Testis (tissue), 3 donors: ENCODE measurements around the gene IFFO2. TPM values are rescaled to one million over a fixed set of nuclear protein-coding genes. Genes with fewer than 3 reads are reported as not detected.

ENCODE experiments used
- DNase-seq: peaks from one replicate; pipeline ENCODE4 v3.0.0-alpha.2; 2019
- H3K27ac ChIP-seq, 2 donors: fragments of 200-600 bp; sonication (generic); one replicate each; pipeline ENCODE4 v1.5.1; 2019
- H3K27me3 ChIP-seq: fragments of 200-600 bp; sonication (generic); one replicate; pipeline ENCODE4 v1.5.1; 2019
- H3K36me3 ChIP-seq: fragments of 200-600 bp; sonication (generic); one replicate; pipeline ENCODE4 v1.5.1; 2017; ENCODE audit warnings: low read depth; ENCODE audit errors: missing control alignments
- H3K4me1 ChIP-seq: fragments of 200-600 bp; sonication (generic); one replicate; pipeline ENCODE4 v1.5.1; 2019
- H3K4me3 ChIP-seq, 2 donors: fragments of 200-600 bp; sonication (generic); one replicate each; pipeline ENCODE4 v1.5.1; 2017 to 2019
- H3K9me3 ChIP-seq: fragments of 200-600 bp; sonication (generic); one replicate; pipeline ENCODE4 v1.5.1; 2017
- POLR2A ChIP-seq: fragments of 450-650 bp; IDR thresholded peaks from one replicate; pipeline ENCODE4 v1.6.1; 2017; ENCODE audit warnings: antibody characterized with exemption, mild to moderate bottlenecking, moderate library complexity
- WGBS, 2 donors: methylation state at CpG; one replicate each; pipeline ENCODE4 v1.1.5; 2018; 5-methylcytosine and 5-hydroxymethylcytosine counted together
- intact Hi-C: fragments of 100-400 bp; cut with DNase I; formaldehyde crosslinking; loops from one replicate; pipeline ENCODE4 v1.15.1; 2023; ENCODE audit warnings: low total_unique reads
- polyA plus RNA-seq: library from polyadenylated mRNA; stranded (reverse); fragments of 350-450 nt; fragmentation: Illumina TruSeq; extraction: RNeasy Lipid Tissue Mini Kit (QIAGEN cat#74804); gene quantifications from one replicate; pipeline ENCODE4 v1.2.3, GENCODE V29; 2014; ENCODE audit warnings: low read depth, low replicate concordance; ENCODE audit not compliant: insufficient read depth
- total RNA-seq, 2 donors: library from RNA; depleted of rRNA; stranded (reverse); fragments of >200 nt; gene quantifications; one replicate each; pipeline ENCODE4 v1.2.3, GENCODE V29; 2016
- TF ChIP-seq, protein P1 (sequence below), 3 experiments: fragments of 450-650 bp in 2 of 3; fragments of 200-600 bp in 1 of 3; sonication (generic) in 1 of 3; IDR thresholded peaks; one replicate each; pipeline ENCODE4 v1.5.1; 2016 to 2019; ENCODE audit warnings: antibody characterized with exemption in 3 of 3, mild to moderate bottlenecking in 2 of 3, moderate library complexity in 1 of 3

Gene IFFO2
- total and polyA plus RNA-seq, 3 donors from 2014 or later: 5.0 to 8.5 (median 5.6) TPM

DNA sequence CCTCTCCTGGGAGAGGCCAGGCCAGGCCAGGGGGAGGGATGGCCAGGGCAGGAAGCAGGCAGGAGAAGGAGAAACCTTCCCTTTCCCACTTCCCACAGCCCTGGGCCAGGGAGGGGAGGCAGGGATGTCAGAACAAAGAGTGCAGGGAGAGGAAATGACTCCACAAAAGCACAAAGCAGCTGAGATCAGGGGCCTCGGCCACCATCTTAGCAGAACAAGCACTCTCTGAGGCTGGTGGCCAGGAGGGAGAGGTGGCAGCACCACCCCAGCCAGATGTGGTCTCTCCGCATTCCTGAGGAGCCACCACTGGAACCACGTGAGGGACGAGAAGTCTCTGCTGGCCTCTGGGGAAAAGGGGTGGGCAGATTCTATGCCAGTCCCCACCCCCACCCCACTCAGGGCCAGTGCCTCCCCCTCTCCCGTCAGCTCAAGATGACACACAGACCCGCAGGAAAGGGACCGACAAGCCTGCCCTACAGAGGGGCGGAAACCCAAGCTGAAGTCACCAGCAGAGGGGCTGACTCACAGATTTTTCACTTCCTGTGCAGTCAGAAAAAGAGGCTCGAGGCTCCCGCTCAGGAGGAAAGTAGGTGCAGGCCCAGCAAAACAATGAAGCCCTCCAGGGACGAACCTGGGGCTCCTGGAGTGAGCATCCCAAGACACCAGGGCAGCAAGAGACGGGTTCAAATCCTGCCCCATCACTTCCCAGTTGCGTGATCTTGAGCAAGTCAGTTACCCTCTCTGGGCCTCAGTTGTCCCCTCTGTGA lies 30.0 kb downstream of the IFFO2 start:
- Histone ChIP-seq H3K4me1 (peaks cover 17% of the 10 kb centered on the region), H3K9me3 (no peaks in the 10 kb centered on the region), H3K27me3 (no peaks in the 10 kb centered on the region), H3K4me3 (no peak overlapping the region), H3K27ac (peak overlapping the region in 1 of 2 donors; percentile 53), H3K36me3 (no peaks in the 10 kb centered on the region)
- 78 to 86% methylated on average over 11 to 13 of the region's 13 CpGs for whole genome bisulfite sequencing, 2 donors
- TF ChIP-seq, protein P1, sequence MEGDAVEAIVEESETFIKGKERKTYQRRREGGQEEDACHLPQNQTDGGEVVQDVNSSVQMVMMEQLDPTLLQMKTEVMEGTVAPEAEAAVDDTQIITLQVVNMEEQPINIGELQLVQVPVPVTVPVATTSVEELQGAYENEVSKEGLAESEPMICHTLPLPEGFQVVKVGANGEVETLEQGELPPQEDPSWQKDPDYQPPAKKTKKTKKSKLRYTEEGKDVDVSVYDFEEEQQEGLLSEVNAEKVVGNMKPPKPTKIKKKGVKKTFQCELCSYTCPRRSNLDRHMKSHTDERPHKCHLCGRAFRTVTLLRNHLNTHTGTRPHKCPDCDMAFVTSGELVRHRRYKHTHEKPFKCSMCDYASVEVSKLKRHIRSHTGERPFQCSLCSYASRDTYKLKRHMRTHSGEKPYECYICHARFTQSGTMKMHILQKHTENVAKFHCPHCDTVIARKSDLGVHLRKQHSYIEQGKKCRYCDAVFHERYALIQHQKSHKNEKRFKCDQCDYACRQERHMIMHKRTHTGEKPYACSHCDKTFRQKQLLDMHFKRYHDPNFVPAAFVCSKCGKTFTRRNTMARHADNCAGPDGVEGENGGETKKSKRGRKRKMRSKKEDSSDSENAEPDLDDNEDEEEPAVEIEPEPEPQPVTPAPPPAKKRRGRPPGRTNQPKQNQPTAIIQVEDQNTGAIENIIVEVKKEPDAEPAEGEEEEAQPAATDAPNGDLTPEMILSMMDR (IDR thresholded peaks at IDR 0.05): no peak
- TF ChIP-seq POLR2A: no peak
- intact Hi-C loops: no loop called here
- no peak for DNase-seq

DNA sequence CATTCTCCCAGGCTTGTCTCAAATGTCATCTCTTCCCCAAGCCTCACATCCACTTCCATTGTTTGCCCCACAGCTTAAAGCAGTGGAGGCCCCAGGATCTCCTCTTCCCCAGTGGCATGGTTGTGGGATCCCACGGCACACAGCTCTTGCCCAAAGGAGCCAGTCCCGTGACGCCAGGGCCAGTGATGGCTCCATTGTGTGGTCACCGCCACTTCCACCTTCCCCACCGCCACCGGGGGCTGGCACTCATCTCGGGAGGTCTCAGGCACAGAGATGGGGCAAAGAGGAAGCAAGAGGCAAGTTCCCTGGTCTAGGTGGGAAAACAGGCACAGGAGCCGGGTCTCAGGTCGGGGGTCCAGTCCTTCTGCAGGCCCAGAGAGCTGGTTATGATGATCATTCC lies 31.2 kb downstream of the IFFO2 start:
- no peak for DNase-seq
- H3K27me3 ChIP-seq: no peaks in the 10 kb centered on the region
- H3K36me3 ChIP-seq: no peaks in the 10 kb centered on the region
- H3K4me1 ChIP-seq: peaks cover 19% of the 10 kb centered on the region
- intact Hi-C loops: no loop called here
- no peak overlapping the region for H3K4me3 ChIP-seq
- 98% methylated on average over 8 to 9 of the region's 9 CpGs for WGBS, 2 donors
- H3K9me3 ChIP-seq: no peaks in the 10 kb centered on the region
- TF ChIP-seq POLR2A: no peak
- TF ChIP-seq, protein P1 (IDR thresholded peaks at IDR 0.05): no peak
- H3K27ac ChIP-seq: no peak overlapping the region

DNA sequence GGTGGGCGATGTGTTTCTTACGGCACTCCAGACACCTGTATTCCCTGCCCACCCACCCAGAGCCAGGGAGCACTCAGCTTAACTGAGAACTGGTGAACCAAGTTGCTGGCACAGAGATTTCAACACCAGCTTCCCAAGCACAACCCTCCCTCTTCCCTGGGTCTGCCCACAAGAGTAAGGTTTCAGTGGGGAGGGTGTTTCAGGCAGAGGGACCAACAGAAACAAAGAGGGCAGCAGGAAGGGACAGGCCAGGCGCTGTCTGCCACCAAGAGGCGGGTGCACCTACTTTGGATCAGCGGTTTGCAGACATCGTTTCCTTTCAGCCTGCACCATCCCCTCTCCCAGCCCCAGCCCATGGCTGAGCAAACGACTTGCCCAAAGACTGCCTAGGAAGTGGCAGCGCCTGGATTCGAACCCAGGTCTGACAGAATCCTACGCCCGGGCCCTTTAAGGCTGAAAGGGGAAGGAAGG lies 32.2 kb downstream of the IFFO2 start:
- WGBS, 2 donors: 70 to 78% methylated on average over 11 of the region's 11 CpGs
- Histone ChIP-seq H3K4me3 (no peak overlapping the region), H3K4me1 (peaks cover 19% of the 10 kb centered on the region), H3K9me3 (no peaks in the 10 kb centered on the region), H3K36me3 (no peaks in the 10 kb centered on the region), H3K27me3 (no peaks in the 10 kb centered on the region), H3K27ac (no peak overlapping the region)
- intact Hi-C loops: no loop called here
- no peak for DNase-seq
- TF ChIP-seq POLR2A: no peak

DNA sequence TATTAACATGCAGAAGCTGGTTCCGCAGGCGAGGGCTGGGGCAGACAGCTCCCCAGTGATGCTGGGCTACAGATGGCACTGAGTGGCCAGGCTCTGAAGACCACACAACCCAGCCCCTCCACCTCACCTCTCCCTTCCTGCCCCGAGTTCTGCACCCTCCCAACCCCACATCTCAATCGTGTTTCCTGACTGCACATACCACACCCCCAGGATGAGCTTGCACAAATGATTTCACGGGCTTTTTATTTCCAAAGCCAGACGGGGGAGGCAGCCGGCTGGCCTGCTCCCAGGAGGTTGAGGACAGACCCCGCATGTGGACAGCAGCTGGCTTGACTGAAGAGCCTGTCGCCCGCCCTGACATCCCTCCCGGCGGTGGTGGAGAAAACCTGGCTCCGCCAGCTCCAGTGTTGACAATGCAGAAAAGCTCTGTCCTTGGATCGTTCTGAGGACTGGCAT lies 32.7 kb downstream of the IFFO2 start:
- intact Hi-C loops: no loop called here
- WGBS, 2 donors: 48 to 62% methylated on average over 14 of the region's 14 CpGs
- peaks cover 19% of the 10 kb centered on the region for H3K4me1 ChIP-seq

More for the DNA sequence above, 32.7 kb downstream of the IFFO2 start:
- Histone ChIP-seq H3K36me3 (no peaks in the 10 kb centered on the region), H3K4me3 (no peak overlapping the region), H3K9me3 (no peaks in the 10 kb centered on the region), H3K27me3 (no peaks in the 10 kb centered on the region), H3K27ac (no peak overlapping the region)
- no peak for DNase-seq
- TF ChIP-seq, protein P1 (IDR thresholded peaks at IDR 0.05): no peak
- TF ChIP-seq POLR2A: no peak
